SU-DHL-6 (cell line): ENCODE measurements around the gene BBX.

Experiments used
- EZH2phosphoT487 ChIP-seq: fragments of 200-600 bp; sonication (generic), shearing (Covaris generic); conservative IDR thresholded peaks from 2 replicates; pipeline ENCODE4 v1.6.1; 2018; ENCODE audit warnings: mild to moderate bottlenecking, antibody characterized with exemption, low read length, moderate library complexity, mixed read lengths
- TF ChIP-seq, protein P1 (sequence below): fragments of 200-600 bp; sonication (generic); IDR thresholded peaks from one replicate; pipeline ENCODE4 v1.5.1; 2017; ENCODE audit warnings: antibody characterized with exemption, mild to moderate bottlenecking, low read length, moderate library complexity; ENCODE audit not compliant: insufficient read depth, poor library complexity, severe bottlenecking

GRCh38 chr3:107620534-107620933, 97.8 kb downstream of the BBX start:
- TF ChIP-seq EZH2phosphoT487, result no peak
- TF ChIP-seq, protein P1, sequence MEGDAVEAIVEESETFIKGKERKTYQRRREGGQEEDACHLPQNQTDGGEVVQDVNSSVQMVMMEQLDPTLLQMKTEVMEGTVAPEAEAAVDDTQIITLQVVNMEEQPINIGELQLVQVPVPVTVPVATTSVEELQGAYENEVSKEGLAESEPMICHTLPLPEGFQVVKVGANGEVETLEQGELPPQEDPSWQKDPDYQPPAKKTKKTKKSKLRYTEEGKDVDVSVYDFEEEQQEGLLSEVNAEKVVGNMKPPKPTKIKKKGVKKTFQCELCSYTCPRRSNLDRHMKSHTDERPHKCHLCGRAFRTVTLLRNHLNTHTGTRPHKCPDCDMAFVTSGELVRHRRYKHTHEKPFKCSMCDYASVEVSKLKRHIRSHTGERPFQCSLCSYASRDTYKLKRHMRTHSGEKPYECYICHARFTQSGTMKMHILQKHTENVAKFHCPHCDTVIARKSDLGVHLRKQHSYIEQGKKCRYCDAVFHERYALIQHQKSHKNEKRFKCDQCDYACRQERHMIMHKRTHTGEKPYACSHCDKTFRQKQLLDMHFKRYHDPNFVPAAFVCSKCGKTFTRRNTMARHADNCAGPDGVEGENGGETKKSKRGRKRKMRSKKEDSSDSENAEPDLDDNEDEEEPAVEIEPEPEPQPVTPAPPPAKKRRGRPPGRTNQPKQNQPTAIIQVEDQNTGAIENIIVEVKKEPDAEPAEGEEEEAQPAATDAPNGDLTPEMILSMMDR, result no peak
